H9 (cell line): ENCODE data around the gene ZNF829. TPM values are rescaled to one million over a fixed set of nuclear protein-coding genes. Genes with fewer than 3 reads are reported as not detected.

Experiments used
- DNase-seq: peaks from one replicate; pipeline ENCODE4 v3.0.0-alpha.2; 2017
- H2AFZ ChIP-seq: one replicate; pipeline ENCODE4 v1.6.1; 2013; ENCODE audit warnings: mild to moderate bottlenecking, low read length, control low read depth, moderate library complexity
- H2AK5ac ChIP-seq: 2 replicates; pipeline ENCODE4 v1.6.1; 2013; ENCODE audit warnings: low read length, control low read depth, mixed read lengths; ENCODE audit not compliant: insufficient read length
- H2BK120ac ChIP-seq: one replicate; pipeline ENCODE4 v1.6.1; 2013; ENCODE audit warnings: low read depth, mild to moderate bottlenecking, low read length, control low read depth, inconsistent platforms; ENCODE audit not compliant: poor library complexity, severe bottlenecking
- H2BK12ac ChIP-seq: 2 replicates; pipeline ENCODE4 v1.6.1; 2013; ENCODE audit warnings: low read length, control low read depth, mixed read lengths, low read depth; ENCODE audit not compliant: insufficient read length
- H2BK15ac ChIP-seq: 2 replicates; pipeline ENCODE4 v1.6.1; 2013; ENCODE audit warnings: low read depth, low read length, control low read depth
- H2BK20ac ChIP-seq: one replicate; pipeline ENCODE4 v1.6.1; 2013; ENCODE audit warnings: low read depth, mild to moderate bottlenecking, low read length, control low read depth, inconsistent platforms; ENCODE audit not compliant: poor library complexity, severe bottlenecking
- H2BK5ac ChIP-seq: 2 replicates; pipeline ENCODE4 v1.6.1; 2013; ENCODE audit warnings: low read length, control low read depth, mixed read lengths; ENCODE audit not compliant: insufficient read length
- H3K14ac ChIP-seq: 2 replicates; pipeline ENCODE4 v1.6.1; 2013; ENCODE audit warnings: low read length, control low read depth; ENCODE audit not compliant: insufficient read depth
- H3K18ac ChIP-seq: 2 replicates; pipeline ENCODE4 v1.6.1; 2013; ENCODE audit warnings: low read depth, mild to moderate bottlenecking, mixed read lengths, low read length, control low read depth; ENCODE audit not compliant: insufficient read length
- H3K23ac ChIP-seq: 2 replicates; pipeline ENCODE4 v1.6.1; 2013; ENCODE audit warnings: low read length, control low read depth, mixed read lengths, low read depth; ENCODE audit not compliant: insufficient read length
- H3K23me2 ChIP-seq: 2 replicates; pipeline ENCODE4 v1.6.1; 2013; ENCODE audit warnings: low read depth, mild to moderate bottlenecking, mixed read lengths, low read length, control low read depth; ENCODE audit not compliant: insufficient read length, poor library complexity, severe bottlenecking
- H3K27ac ChIP-seq: 2 replicates; pipeline ENCODE4 v1.5.1; 2013; ENCODE audit warnings: low read length, control low read depth, mixed read lengths, low read depth; ENCODE audit not compliant: insufficient read length
- H3K27me3 ChIP-seq: 2 replicates; pipeline ENCODE4 v1.6.1; 2013; ENCODE audit warnings: low read length, control low read depth, inconsistent platforms; ENCODE audit not compliant: insufficient read depth
- H3K4ac ChIP-seq: 2 replicates; pipeline ENCODE4 v1.6.1; 2013; ENCODE audit warnings: low read depth, mild to moderate bottlenecking, control low read depth, inconsistent platforms, low read length, moderate library complexity
- H3K4me1 ChIP-seq: 2 replicates; pipeline ENCODE4 v1.6.1; 2013; ENCODE audit warnings: low read length, control low read depth, inconsistent platforms; ENCODE audit not compliant: insufficient read depth
- H3K4me2 ChIP-seq: 2 replicates; pipeline ENCODE4 v1.6.1; 2013; ENCODE audit warnings: low read length, control low read depth, mixed read lengths; ENCODE audit not compliant: insufficient read length, insufficient read depth
- H3K56ac ChIP-seq: 2 replicates; pipeline ENCODE4 v1.6.1; 2013; ENCODE audit warnings: low read depth, mild to moderate bottlenecking, mixed read lengths, low read length, control low read depth; ENCODE audit not compliant: insufficient read length
- H3K79me1 ChIP-seq: 2 replicates; pipeline ENCODE4 v1.6.1; 2013; ENCODE audit warnings: low read depth, mild to moderate bottlenecking, moderate library complexity, low read length, control low read depth, inconsistent platforms; ENCODE audit not compliant: insufficient read depth, poor library complexity, severe bottlenecking
- H3K79me2 ChIP-seq: 2 replicates; pipeline ENCODE4 v1.6.1; 2013; ENCODE audit warnings: low read length, control low read depth, inconsistent platforms; ENCODE audit not compliant: insufficient read depth
- H3K9ac ChIP-seq: 2 replicates; pipeline ENCODE4 v1.6.1; 2013; ENCODE audit warnings: low read length, control low read depth, mixed read lengths; ENCODE audit not compliant: insufficient read length; ENCODE audit errors: extremely low read depth
- H3K9me3 ChIP-seq: one replicate; pipeline ENCODE4 v1.6.1; 2013; ENCODE audit warnings: low read depth, low read length, inconsistent platforms; ENCODE audit not compliant: control insufficient read depth
- H3T11ph ChIP-seq: one replicate; pipeline ENCODE4 v1.6.1; 2013; ENCODE audit warnings: mild to moderate bottlenecking, low read length, control low read depth, inconsistent platforms
- H4K20me1 ChIP-seq: one replicate; pipeline ENCODE4 v1.6.1; 2013; ENCODE audit not compliant: control insufficient read depth, insufficient read length, insufficient read depth
- H4K5ac ChIP-seq: 2 replicates; pipeline ENCODE4 v1.6.1; 2013; ENCODE audit warnings: low read depth, mild to moderate bottlenecking, mixed read lengths, low read length, control low read depth; ENCODE audit not compliant: insufficient read length
- H4K8ac ChIP-seq: replicated peaks from 2 replicates; pipeline ENCODE4 v1.6.1; 2013; ENCODE audit warnings: low read length, control low read depth, mixed read lengths, low read depth; ENCODE audit not compliant: insufficient read length
- H4K91ac ChIP-seq: 2 replicates; pipeline ENCODE4 v1.6.1; 2013; ENCODE audit warnings: low read depth, mild to moderate bottlenecking, moderate library complexity, mixed read lengths, low read length, control low read depth; ENCODE audit not compliant: insufficient read length
- H3K27ac Mint-ChIP-seq, 3 experiments: 2 replicates in 2 of 3; 3 replicates in 1 of 3; pipeline ENCODE4 v1.8.0; 2020 to 2021; ENCODE audit warnings: mixed read lengths in 3 of 3, mild to moderate bottlenecking in 1 of 3, moderate library complexity in 1 of 3
- H3K27me3 Mint-ChIP-seq: 2 replicates; pipeline ENCODE4 v1.8.0; 2021; ENCODE audit warnings: low read depth, mild to moderate bottlenecking, moderate library complexity, mixed read lengths
- H3K36me3 Mint-ChIP-seq, 3 experiments: 2 replicates in 2 of 3; 3 replicates in 1 of 3; pipeline ENCODE4 v1.8.0; 2020 to 2021; ENCODE audit warnings: low read depth in 3 of 3, mixed read lengths in 3 of 3; ENCODE audit not compliant: insufficient read depth in 1 of 3
- H3K4me1 Mint-ChIP-seq, 2 experiments: 2 replicates each; pipeline ENCODE4 v1.8.0; 2020; ENCODE audit warnings: mixed read lengths in 2 of 2
- H3K4me3 Mint-ChIP-seq, 2 experiments: 2 replicates in 1 of 2; 3 replicates in 1 of 2; pipeline ENCODE4 v1.8.0; 2020 to 2021; ENCODE audit warnings: mild to moderate bottlenecking in 2 of 2, mixed read lengths in 2 of 2, moderate library complexity in 1 of 2
- H3K9me3 Mint-ChIP-seq, 2 experiments: 2 replicates in 1 of 2; 3 replicates in 1 of 2; pipeline ENCODE4 v1.8.0; 2020; ENCODE audit warnings: mild to moderate bottlenecking in 2 of 2, mixed read lengths in 2 of 2, moderate library complexity in 1 of 2
- WGBS: extraction: QIAGEN DNeasy Blood & Tissue Kit; methylation state at CpG from one replicate; pipeline ENCODE4 v1.1.7; 2013; ENCODE audit warnings: missing lambda C conversion rate, low lambda C conversion rate, mixed read lengths; ENCODE audit not compliant: insufficient read length; ENCODE audit errors: extremely low coverage; 5-methylcytosine and 5-hydroxymethylcytosine counted together
- total RNA-seq: library from RNA; stranded (reverse); gene quantifications from 2 replicates; pipeline ENCODE4 v1.2.1, GENCODE V29; 2021
- TF ChIP-seq, protein P1 (sequence below): fragments of 200-600 bp; sonication (generic); conservative IDR thresholded peaks from 3 replicates; pipeline ENCODE4 v1.8.0; 2021; ENCODE audit warnings: antibody characterized with exemption, mild to moderate bottlenecking

Gene ZNF829
- total RNA-seq, 1 experiment from 2014 or later, result 4.9 TPM

DNA sequence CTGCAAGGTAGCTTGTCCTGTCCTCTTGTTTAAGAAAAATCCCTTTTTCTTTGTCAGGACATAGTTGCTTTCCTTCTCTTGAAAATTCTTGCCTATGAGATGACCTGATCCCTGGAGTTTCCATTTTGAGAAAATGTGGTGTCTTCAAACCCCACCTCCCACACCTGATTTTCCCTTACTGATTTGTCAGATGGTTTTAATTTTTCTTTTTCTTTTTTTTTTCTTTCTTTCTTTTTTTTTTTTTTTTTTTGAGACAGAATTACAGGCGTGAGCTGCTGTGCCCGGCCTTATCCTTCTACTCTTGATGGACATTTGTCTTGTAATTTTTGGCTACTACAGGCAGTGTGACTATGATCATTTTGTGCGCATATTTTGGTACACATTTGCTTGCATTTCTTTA is 64.2 kb downstream of the ZNF829 start:
- no peak overlapping the region for H3K27ac Mint-ChIP-seq
- peak overlapping the region; percentile 93 for H3K4me2 ChIP-seq
- H2AFZ ChIP-seq, result no peak overlapping the region

More for the DNA sequence above, 64.2 kb downstream of the ZNF829 start:
- Histone ChIP-seq H3K4ac (no peak overlapping the region), H3K4me1 (no peaks in the 10 kb centered on the region), H3K23me2 (peaks cover 11% of the 10 kb centered on the region), H3K18ac (no peak overlapping the region), H4K91ac (no peak overlapping the region), H2BK20ac (no peak overlapping the region), H2BK12ac (no peak overlapping the region), H3K23ac (no peak overlapping the region), H3K56ac (no peak overlapping the region), H3K27me3 (no peaks in the 10 kb centered on the region), H2AK5ac (no peak overlapping the region), H3K9ac (no peak overlapping the region), H2BK120ac (no peak overlapping the region), H3K14ac (no peak overlapping the region), H3K9me3 (no peaks in the 10 kb centered on the region), H2BK15ac (no peak overlapping the region), H3K27ac (no peak overlapping the region), H3K79me1 (no peaks in the 10 kb centered on the region), H2BK5ac (no peak overlapping the region), H4K5ac (no peak overlapping the region), H4K8ac (no peak overlapping the region), H4K20me1 (no peaks in the 10 kb centered on the region), H3T11ph (no peak overlapping the region), H3K79me2 (no peaks in the 10 kb centered on the region)
- peaks cover 34 to 50% (median 50%) of the 10 kb centered on the region in 3 experiments for H3K36me3 Mint-ChIP-seq
- H3K9me3 Mint-ChIP-seq, result peaks cover 24 to 40% of the 10 kb centered on the region in 2 experiments
- no peaks in the 10 kb centered on the region for H3K27me3 Mint-ChIP-seq
- no peak for DNase-seq
- H3K4me1 Mint-ChIP-seq, result peaks cover 2 to 3% of the 10 kb centered on the region in 2 experiments
- H3K4me3 Mint-ChIP-seq, result no peak overlapping the region; a peak in 1 of 5 replicates
- WGBS, result no CpG with 5 or more reads among the region's 3 CpGs
- TF ChIP-seq, protein P1, sequence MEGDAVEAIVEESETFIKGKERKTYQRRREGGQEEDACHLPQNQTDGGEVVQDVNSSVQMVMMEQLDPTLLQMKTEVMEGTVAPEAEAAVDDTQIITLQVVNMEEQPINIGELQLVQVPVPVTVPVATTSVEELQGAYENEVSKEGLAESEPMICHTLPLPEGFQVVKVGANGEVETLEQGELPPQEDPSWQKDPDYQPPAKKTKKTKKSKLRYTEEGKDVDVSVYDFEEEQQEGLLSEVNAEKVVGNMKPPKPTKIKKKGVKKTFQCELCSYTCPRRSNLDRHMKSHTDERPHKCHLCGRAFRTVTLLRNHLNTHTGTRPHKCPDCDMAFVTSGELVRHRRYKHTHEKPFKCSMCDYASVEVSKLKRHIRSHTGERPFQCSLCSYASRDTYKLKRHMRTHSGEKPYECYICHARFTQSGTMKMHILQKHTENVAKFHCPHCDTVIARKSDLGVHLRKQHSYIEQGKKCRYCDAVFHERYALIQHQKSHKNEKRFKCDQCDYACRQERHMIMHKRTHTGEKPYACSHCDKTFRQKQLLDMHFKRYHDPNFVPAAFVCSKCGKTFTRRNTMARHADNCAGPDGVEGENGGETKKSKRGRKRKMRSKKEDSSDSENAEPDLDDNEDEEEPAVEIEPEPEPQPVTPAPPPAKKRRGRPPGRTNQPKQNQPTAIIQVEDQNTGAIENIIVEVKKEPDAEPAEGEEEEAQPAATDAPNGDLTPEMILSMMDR, result no peak
